Keratinocyte (primary cell): ENCODE data around the gene LIMD2.

ENCODE experiments used
- CTCF ChIP-seq, 3 experiments: IDR thresholded peaks in 1 of 3; conservative IDR thresholded peaks in 1 of 3; optimal IDR thresholded peaks in 1 of 3; 2 replicates in 2 of 3; 3 replicates in 1 of 3; pipeline versions ENCODE3 to v1.5.1; 2011; ENCODE audit warnings: low read length in 3 of 3, mild to moderate bottlenecking in 3 of 3, moderate library complexity in 2 of 3, control low read depth in 1 of 3, inconsistent platforms in 1 of 3; ENCODE audit not compliant: insufficient read depth in 2 of 3; ENCODE audit errors: extremely low read depth in 1 of 3
- EZH2 ChIP-seq: IDR thresholded peaks from one replicate; pipeline ENCODE4 v1.6.1; 2012; ENCODE audit warnings: inconsistent platforms, mild to moderate bottlenecking, low read length, moderate library complexity

GRCh38 chr17:63686138-63686685 is 13.7 kb downstream of the LIMD2 start:
- TF ChIP-seq CTCF (optimal IDR thresholded peaks at IDR 0.05 in 1 of 3, IDR thresholded peaks at IDR 0.05 in 1 of 3, conservative IDR thresholded peaks at IDR 0.05 in 1 of 3; ENCODE audit: extremely low read depth in 1 of 3, insufficient read depth in 2 of 3, low read length in 3 of 3) (no peak), EZH2 (no peak)
